Lower lobe of right lung (tissue), 2 donors: Measurements from ENCODE around the gene FMNL2. TPM values are rescaled to one million over a fixed set of nuclear protein-coding genes. Genes with fewer than 3 reads are reported as not detected.

Experiments
- ATAC-seq, 2 donors: fragments of 200-7000 bp; cut with Tn5 transposase; one replicate each; pipeline ENCODE4 v1.9.1; 2020 to 2022; ENCODE audit warnings: mild to moderate bottlenecking in 2 of 2, moderate library complexity in 2 of 2
- DNase-seq: peaks from one replicate; pipeline ENCODE4 v3.0.0-alpha.2; 2020
- H3K27ac ChIP-seq: fragments of 200-600 bp; one replicate; pipeline ENCODE4 v1.8.0; 2022
- H3K27me3 ChIP-seq: fragments of 200-600 bp; one replicate; pipeline ENCODE4 v1.8.0; 2022; ENCODE audit warnings: low read depth
- H3K36me3 ChIP-seq: fragments of 200-600 bp; one replicate; pipeline ENCODE4 v1.8.0; 2022; ENCODE audit warnings: mild to moderate bottlenecking
- H3K4me1 ChIP-seq: fragments of 200-600 bp; one replicate; pipeline ENCODE4 v1.8.0; 2022
- H3K4me3 ChIP-seq: fragments of 200-600 bp; one replicate; pipeline ENCODE4 v1.8.0; 2022; ENCODE audit warnings: mild to moderate bottlenecking
- H3K9me3 ChIP-seq: fragments of 200-600 bp; one replicate; pipeline ENCODE4 v1.8.0; 2022
- intact Hi-C: fragments of 100-400 bp; cut with DNase I; formaldehyde crosslinking; loops from one replicate; pipeline ENCODE4 v1.11.0; 2022
- total RNA-seq: library from RNA; stranded (reverse); fragmentation: NEBNext Ultra II Directional; extraction: Animal tissue kit (Norgen Biotek cat#: 25700); gene quantifications from one replicate; pipeline ENCODE4 v1.2.1, GENCODE V29; 2021
- TF ChIP-seq, protein P1 (sequence below): fragments of 200-600 bp; IDR thresholded peaks from one replicate; pipeline ENCODE4 v1.8.0; 2022; ENCODE audit warnings: antibody characterized with exemption, mild to moderate bottlenecking
- donor health status: DM: no; HTN: yes; CAD: no; lungs with severe emphysema.

The FMNL2 gene
- total RNA-seq, 1 donor from 2014 or later, result 77.9 TPM

DNA sequence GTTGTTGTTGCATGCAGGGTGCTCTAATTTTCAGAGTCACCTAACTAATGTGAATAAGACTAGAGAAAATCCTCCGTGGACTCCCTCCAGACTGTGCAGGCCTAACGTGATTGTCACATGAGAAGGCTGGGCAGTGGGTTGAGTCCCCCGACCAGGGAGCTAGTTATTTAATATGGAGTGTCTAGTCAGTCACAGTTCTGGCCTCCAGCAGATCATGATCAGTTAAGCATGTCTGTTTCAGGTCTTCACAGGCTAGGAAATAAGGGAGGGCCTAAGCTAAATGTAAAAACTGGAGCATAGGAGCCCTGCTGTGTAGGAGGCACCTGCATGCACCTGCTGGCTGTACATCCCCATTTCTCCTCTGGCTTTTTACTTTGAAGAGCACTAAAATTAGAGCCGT is 295.5 kb downstream of the FMNL2 start:
- Histone ChIP-seq H3K4me3 (no peak overlapping the region), H3K27ac (no peak overlapping the region), H3K27me3 (no peaks in the 10 kb centered on the region), H3K9me3 (no peaks in the 10 kb centered on the region), H3K4me1 (no peaks in the 10 kb centered on the region), H3K36me3 (peaks cover 62% of the 10 kb centered on the region)
- no peak for DNase-seq
- TF ChIP-seq, protein P1, sequence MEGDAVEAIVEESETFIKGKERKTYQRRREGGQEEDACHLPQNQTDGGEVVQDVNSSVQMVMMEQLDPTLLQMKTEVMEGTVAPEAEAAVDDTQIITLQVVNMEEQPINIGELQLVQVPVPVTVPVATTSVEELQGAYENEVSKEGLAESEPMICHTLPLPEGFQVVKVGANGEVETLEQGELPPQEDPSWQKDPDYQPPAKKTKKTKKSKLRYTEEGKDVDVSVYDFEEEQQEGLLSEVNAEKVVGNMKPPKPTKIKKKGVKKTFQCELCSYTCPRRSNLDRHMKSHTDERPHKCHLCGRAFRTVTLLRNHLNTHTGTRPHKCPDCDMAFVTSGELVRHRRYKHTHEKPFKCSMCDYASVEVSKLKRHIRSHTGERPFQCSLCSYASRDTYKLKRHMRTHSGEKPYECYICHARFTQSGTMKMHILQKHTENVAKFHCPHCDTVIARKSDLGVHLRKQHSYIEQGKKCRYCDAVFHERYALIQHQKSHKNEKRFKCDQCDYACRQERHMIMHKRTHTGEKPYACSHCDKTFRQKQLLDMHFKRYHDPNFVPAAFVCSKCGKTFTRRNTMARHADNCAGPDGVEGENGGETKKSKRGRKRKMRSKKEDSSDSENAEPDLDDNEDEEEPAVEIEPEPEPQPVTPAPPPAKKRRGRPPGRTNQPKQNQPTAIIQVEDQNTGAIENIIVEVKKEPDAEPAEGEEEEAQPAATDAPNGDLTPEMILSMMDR, result no peak
- ATAC-seq, result no peak
- intact Hi-C loops, result no loop called here

DNA sequence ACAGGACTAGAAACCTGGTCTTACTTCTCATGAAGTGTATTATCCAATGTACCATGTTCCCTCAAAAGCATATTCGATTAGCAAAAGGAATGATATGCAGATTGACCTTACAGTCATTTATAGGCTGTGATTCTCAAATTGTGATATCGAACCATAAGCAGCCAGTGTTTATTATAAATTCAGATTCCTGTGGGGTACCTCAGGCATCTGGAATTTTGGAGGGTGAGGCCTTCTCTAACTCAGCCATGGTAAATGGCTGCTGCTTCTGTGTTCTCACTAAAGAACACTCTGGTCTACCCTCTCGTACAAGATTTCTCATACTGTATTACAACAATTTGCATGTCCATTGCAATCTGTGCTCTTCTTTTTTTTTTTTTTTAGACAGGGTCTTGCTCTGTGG is 297.8 kb downstream of the FMNL2 start:
- H3K27me3 ChIP-seq, result no peaks in the 10 kb centered on the region
- H3K4me3 ChIP-seq, result no peak overlapping the region
- H3K36me3 ChIP-seq, result peaks cover 79% of the 10 kb centered on the region
- no peaks in the 10 kb centered on the region for H3K9me3 ChIP-seq
- ATAC-seq (no peak), DNase-seq (no peak)
- intact Hi-C loops, result no loop called here
- TF ChIP-seq, protein P1, result no peak
- no peak overlapping the region for H3K27ac ChIP-seq
- no peaks in the 10 kb centered on the region for H3K4me1 ChIP-seq

DNA sequence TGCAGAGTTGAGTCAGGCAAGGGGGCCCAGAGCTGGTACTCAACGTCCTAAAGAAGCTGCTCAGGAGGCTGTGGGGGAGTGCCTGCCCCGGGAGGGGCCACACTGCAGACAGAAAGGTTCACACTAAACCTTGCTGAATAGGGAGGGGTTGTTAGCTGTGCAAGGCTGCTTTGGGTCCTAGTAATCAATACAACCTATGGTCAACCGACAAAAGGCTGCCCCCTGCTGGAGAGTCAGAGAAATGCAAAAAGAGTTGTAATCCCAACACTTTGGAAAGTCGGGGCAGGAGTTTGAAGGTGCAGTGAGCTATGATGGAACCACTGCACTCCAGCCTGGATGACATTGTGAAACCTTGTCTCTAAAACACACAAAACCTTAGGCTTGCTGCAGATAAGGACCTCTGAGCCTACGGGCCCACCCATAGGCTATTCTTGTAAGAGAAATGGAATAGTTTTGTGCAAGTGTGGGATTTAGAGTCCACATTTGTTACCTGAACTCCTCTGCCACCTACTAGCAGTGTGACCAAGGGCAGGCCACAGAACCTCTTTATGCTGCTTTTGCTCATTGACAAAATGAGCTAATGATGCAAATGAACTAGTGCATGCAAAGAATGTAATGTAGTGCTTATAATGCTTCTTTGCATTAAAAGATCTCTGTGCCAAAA is 300.8 kb downstream of the FMNL2 start:
- TF ChIP-seq, protein P1, result peak; percentile 81
- Histone ChIP-seq H3K9me3 (no peaks in the 10 kb centered on the region), H3K4me1 (no peaks in the 10 kb centered on the region), H3K27me3 (no peaks in the 10 kb centered on the region), H3K4me3 (no peak overlapping the region), H3K27ac (no peak overlapping the region), H3K36me3 (peaks cover 80% of the 10 kb centered on the region)
- DNase-seq, result peak; percentile 50
- ATAC-seq, result peak; percentile 72 to 73
- intact Hi-C loops, result no loop called here

DNA sequence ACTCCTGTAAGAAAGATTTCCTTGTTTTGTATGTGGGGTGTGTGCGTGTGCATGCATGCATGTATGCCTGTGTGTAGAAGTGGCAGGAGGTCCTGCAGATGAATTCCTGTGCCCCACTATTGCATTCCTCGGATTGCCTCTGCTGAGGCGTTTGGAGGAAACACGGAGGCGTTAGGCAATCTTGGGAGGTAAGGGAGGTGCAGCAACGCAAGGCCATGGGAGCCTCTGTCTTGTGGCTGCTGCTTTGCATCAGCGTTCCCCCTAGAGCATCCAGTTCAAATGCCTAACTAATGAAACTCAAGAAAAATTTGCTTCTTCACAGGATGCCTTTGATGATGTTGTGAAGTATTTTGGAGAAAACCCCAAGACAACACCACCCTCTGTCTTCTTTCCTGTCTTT is 302.3 kb downstream of the FMNL2 start:
- no peaks in the 10 kb centered on the region for H3K9me3 ChIP-seq
- no peak for DNase-seq
- H3K4me3 ChIP-seq, result no peak overlapping the region
- peaks cover 80% of the 10 kb centered on the region for H3K36me3 ChIP-seq
- no peaks in the 10 kb centered on the region for H3K27me3 ChIP-seq
- H3K4me1 ChIP-seq, result no peaks in the 10 kb centered on the region
- no peak for ATAC-seq
- TF ChIP-seq, protein P1, result no peak
- intact Hi-C loops, result no loop called here
- H3K27ac ChIP-seq, result no peak overlapping the region

DNA sequence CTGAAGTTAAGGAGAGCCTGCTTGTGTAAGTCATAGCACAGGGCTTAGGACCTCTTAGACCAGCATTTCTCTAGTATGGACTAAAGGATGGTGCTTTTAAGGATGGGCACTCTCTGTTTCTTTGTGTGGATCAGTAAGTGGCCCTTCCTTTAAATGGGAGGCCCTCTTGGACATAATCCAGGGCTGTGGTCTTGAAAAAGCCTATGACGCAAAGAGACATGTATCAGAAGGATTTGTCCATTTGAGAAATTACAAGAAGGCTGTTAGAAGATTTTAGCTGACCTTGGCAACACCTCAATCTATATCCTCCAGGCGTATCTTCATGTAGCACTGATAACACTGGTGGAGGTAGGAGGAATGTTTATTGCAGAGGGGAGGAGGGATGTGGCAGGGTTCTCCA is 303.1 kb downstream of the FMNL2 start:
- Histone ChIP-seq H3K4me1 (no peaks in the 10 kb centered on the region), H3K4me3 (no peak overlapping the region), H3K36me3 (peaks cover 80% of the 10 kb centered on the region), H3K27ac (no peak overlapping the region), H3K27me3 (no peaks in the 10 kb centered on the region), H3K9me3 (no peaks in the 10 kb centered on the region)
- no peak for DNase-seq
- TF ChIP-seq, protein P1, result no peak
- intact Hi-C loops, result no loop called here
- no peak for ATAC-seq
